ENCODE results near the gene PTGES3L. TPM values are rescaled to one million over a fixed set of nuclear protein-coding genes. Genes with fewer than 3 reads are reported as not detected.
"Not testable (repeated sequence)": the region's sequence is repeated elsewhere in the genome, so short reads cannot be mapped to it uniquely, and the experiment has no call there.

Gene PTGES3L
- total RNA-seq, 2 donors from 2014 or later, result 0.52 TPM; not detected in 1

DNA sequence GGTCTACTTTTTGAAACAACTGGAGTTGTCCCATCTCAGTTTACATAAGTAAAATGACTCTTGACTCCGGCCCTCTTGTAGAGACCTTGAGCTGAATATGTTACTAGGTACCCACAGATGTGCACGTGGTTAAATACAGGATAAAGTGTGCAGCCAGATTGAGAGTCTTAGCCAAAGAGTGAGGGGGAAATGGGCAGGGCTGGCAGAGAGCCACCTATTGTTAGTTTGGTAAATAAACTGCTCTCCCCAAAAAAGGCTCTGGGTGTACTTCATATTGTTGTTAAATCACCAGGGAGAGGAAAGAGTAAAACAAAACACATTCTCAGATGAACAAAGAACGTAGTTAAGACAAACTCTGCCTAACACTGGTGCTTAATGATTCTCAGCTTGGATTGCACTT lies 59.0 kb downstream of the PTGES3L start:
- WGBS, 2 donors, result 7 to 16% methylated on average over 3 of the region's 3 CpGs
- no peaks in the 10 kb centered on the region for H3K27me3 ChIP-seq
- ATAC-seq, result peak; percentile 70

DNA sequence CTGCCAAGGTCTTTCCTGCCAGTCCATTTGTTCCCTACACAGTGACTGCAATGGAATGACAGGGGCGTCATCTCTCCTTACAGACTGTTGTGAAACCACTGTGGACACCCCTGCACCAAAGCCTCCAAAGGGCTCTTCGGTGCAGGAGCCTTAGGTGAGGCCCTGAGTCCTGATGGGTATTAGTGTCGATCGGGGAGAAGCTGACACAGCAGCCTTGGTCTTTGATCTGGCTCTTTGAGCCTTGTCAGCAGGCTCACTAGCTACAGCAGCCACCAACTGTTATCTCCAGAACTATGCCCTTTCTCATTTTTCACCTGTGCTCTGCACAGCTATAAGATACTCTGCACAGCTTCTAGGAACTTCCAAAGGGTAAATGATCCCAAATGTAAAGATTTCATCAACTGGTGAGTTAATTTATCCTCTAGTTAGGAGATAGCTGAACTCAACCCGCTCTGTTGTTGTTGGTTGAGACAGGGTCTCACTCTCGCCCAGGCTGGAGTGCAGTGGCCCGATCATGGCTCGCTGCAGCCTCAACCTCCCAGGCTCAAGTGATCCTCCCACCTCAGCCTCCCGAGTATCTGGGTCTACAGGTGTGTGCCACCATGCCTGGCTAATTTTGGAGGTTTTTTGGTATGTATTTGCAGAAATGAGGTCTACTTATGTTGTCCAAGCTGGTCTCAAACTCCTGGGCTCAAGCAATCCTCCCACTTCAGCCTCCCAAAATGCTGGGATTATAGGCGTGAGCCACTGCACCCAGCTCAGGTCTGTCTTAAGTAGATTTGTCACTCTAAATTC lies 59.6 kb downstream of the PTGES3L start:
- H3K36me3 ChIP-seq (replicated peaks in 1 of 2; ENCODE audit: insufficient read depth in 1 of 2, low read depth in 2 of 2), result no peaks in the 10 kb centered on the region
- H3K27me3 ChIP-seq, result no peaks in the 10 kb centered on the region
- WGBS, 2 donors, result 65 to 67% methylated on average over 9 to 10 of the region's 10 CpGs
- peak overlapping the region in 3 of 4 donors; percentile 51 to 68 (median 59) for H3K27ac ChIP-seq
- peaks cover 46% of the 10 kb centered on the region for H3K4me1 ChIP-seq
- no peaks in the 10 kb centered on the region for H3K9me3 ChIP-seq
- no peak for ATAC-seq
- TF ChIP-seq, protein P1, sequence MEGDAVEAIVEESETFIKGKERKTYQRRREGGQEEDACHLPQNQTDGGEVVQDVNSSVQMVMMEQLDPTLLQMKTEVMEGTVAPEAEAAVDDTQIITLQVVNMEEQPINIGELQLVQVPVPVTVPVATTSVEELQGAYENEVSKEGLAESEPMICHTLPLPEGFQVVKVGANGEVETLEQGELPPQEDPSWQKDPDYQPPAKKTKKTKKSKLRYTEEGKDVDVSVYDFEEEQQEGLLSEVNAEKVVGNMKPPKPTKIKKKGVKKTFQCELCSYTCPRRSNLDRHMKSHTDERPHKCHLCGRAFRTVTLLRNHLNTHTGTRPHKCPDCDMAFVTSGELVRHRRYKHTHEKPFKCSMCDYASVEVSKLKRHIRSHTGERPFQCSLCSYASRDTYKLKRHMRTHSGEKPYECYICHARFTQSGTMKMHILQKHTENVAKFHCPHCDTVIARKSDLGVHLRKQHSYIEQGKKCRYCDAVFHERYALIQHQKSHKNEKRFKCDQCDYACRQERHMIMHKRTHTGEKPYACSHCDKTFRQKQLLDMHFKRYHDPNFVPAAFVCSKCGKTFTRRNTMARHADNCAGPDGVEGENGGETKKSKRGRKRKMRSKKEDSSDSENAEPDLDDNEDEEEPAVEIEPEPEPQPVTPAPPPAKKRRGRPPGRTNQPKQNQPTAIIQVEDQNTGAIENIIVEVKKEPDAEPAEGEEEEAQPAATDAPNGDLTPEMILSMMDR (IDR thresholded peaks at IDR 0.05), result no peak
- no peak for TF ChIP-seq POLR2A (IDR thresholded peaks at IDR 0.05)
- intact Hi-C loops (cut with DNase I), result no loop called here
- no peak overlapping the region for H3K4me3 ChIP-seq
- peak in 2 of 4 donors; percentile 19 to 21 for DNase-seq

More for the DNA sequence above, 59.0 kb downstream of the PTGES3L start:
- H3K27ac ChIP-seq, result peak overlapping the region in 3 of 4 donors; percentile 51 to 68 (median 59)
- peaks cover 46% of the 10 kb centered on the region for H3K4me1 ChIP-seq
- no peak for TF ChIP-seq POLR2A (IDR thresholded peaks at IDR 0.05)
- TF ChIP-seq, protein P1 (IDR thresholded peaks at IDR 0.05), result no peak
- no peaks in the 10 kb centered on the region for H3K9me3 ChIP-seq
- DNase-seq, result peak; percentile 45 to 60 (median 53)
- H3K4me3 ChIP-seq, result no peak overlapping the region
- intact Hi-C loops (cut with DNase I), result no loop called here
- H3K36me3 ChIP-seq (replicated peaks in 1 of 2; ENCODE audit: insufficient read depth in 1 of 2, low read depth in 2 of 2), result no peaks in the 10 kb centered on the region

DNA sequence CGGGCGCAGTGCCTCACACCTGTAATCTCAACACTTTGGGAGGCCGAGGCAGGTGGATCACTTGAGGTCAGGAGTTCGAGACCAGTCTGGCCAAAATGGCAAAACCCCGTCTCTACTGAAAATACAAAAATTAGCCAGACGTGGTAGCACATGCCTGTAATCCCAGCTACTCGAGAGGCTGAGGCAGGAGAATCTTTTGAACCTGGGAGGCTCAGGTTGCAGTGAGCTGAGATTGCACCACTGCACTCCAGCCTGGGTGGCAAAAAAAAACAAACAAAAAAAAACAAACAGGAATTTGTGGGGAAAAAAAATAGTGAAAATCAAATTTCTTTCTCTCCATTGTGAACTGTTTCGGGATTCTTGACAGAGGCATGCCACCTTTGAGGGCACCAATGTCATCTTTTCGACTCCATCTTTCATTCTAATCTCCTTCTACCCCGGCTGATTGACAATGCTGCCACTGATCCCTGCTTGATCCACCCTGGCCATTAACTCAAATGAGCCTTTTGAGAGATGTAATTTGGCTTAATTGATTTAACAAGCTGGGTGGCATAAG lies 60.3 kb downstream of the PTGES3L start:
- ATAC-seq; DNase-seq; intact Hi-C loops (cut with DNase I); H3K27me3 ChIP-seq; H3K9me3 ChIP-seq; H3K4me3 ChIP-seq; H3K36me3 ChIP-seq (replicated peaks in 1 of 2; ENCODE audit: insufficient read depth in 1 of 2, low read depth in 2 of 2): not testable (repeated sequence)
- 66 to 68% methylated on average over 10 of the region's 10 CpGs for WGBS, 2 donors
- peaks cover 47% of the 10 kb centered on the region for H3K4me1 ChIP-seq
- H3K27ac ChIP-seq, result peak overlapping the region; percentile 16 to 78 (median 64)

DNA sequence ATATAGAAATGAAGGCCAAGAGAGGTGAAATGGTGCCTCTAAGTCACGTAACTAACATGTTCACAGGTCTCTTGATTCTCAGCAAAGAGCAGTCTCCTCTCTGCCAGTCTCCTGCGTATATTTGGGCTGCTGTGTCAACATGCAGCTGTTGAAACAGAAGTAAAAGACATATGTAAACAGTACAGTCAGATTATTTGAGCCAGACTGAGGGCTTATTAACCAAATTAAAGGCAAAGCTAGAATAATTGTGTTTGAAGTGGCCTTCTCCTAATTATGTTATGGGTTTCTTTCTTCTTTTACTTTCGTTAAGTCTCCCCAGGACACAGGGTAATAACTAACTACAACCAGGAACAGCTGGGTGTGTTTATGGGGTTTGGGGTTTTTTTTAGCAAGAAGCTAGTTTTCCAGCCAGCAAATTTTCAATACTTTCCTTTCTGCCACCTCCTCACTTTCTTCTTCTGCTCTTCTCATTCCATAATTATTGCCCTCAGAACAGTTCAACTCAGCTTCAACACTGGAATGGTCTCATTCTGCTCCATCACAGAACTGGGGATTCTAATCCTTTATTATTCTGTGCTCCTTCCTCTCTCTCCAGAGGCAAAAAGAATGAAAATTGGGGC lies 60.9 kb downstream of the PTGES3L start:
- Histone ChIP-seq H3K4me1 (peaks cover 53% of the 10 kb centered on the region), H3K4me3 (no peak overlapping the region), H3K36me3 (replicated peaks in 1 of 2; ENCODE audit: insufficient read depth in 1 of 2, low read depth in 2 of 2) (no peaks in the 10 kb centered on the region), H3K27me3 (no peaks in the 10 kb centered on the region), H3K9me3 (no peaks in the 10 kb centered on the region), H3K27ac (peak overlapping the region; percentile 48 to 78 (median 64))
- intact Hi-C loops (cut with DNase I), result no loop called here
- 11 to 18% methylated on average over 3 of the region's 3 CpGs for WGBS, 2 donors
- ATAC-seq, result peak; percentile 62
- peak; percentile 29 to 74 (median 58) for DNase-seq
- TF ChIP-seq, protein P1 (IDR thresholded peaks at IDR 0.05), result no peak
- no peak for TF ChIP-seq POLR2A (IDR thresholded peaks at IDR 0.05)

Small RNA genes lying within 50 kb of the gene (small RNA-seq; reads per million reads assigned to genes)
- gene AARSD1 (not detected), gene RF00561 (not detected)

Other genes with a start within 250 kb of the PTGES3L start
- 10 to 100 TPM; 19.1 to 28.5 TPM for gene EZH1, start 235.0 kb downstream of the PTGES3L start, total RNA-seq
- 1 to 10 TPM; 3.1 to 7.6 TPM for gene RAMP2, start 218.9 kb downstream of the PTGES3L start, total RNA-seq
- gene VPS25, start 206.6 kb downstream of the PTGES3L start, total RNA-seq, result 10 to 100 TPM; 17.8 to 23.9 TPM
- under 1 TPM in 1 of 2 donors, not detected in 1; 0.26 TPM for gene WNK4, start 199.5 kb downstream of the PTGES3L start, total RNA-seq
- gene COA3, start 181.4 kb downstream of the PTGES3L start, total RNA-seq, result 10 to 100 TPM; 69.2 to 72.4 TPM
- gene CNTD1, start 181.2 kb downstream of the PTGES3L start, total RNA-seq, result not detected
- gene BECN1, start 155.8 kb downstream of the PTGES3L start, total RNA-seq, result 10 to 100 TPM; 50.4 to 65.1 TPM
- 10 to 100 TPM; 41.2 to 51.6 TPM for gene PSME3, start 146.7 kb downstream of the PTGES3L start, total RNA-seq
- 1 to 10 TPM; 1.0 to 3.0 TPM for gene AOC2, start 135.5 kb downstream of the PTGES3L start, total RNA-seq
- gene AOC3, start 128.9 kb downstream of the PTGES3L start, total RNA-seq, result 10 to 100 TPM in 1 of 2 donors, 1 to 10 TPM in 1; 6.5 to 55.7 TPM
- 1 to 10 TPM in 1 of 2 donors, not detected in 1; 2.6 TPM for gene G6PC1, start 79.3 kb downstream of the PTGES3L start, total RNA-seq
- gene AARSD1, start 15.6 kb downstream of the PTGES3L start, total RNA-seq, result 10 to 100 TPM; 44.5 to 51.9 TPM
- 10 to 100 TPM; 17.1 to 37.6 TPM for gene RUNDC1, start 485 bp upstream of the PTGES3L start, total RNA-seq
- 100 to 1,000 TPM; 406 to 507 TPM for gene RPL27, start 18.3 kb upstream of the PTGES3L start, total RNA-seq
- 10 to 100 TPM; 16.2 to 19.5 TPM for gene IFI35, start 26.7 kb upstream of the PTGES3L start, total RNA-seq
- 100 to 1,000 TPM in 1 of 2 donors, 10 to 100 TPM in 1; 83.7 to 101 TPM for gene VAT1, start 42.3 kb upstream of the PTGES3L start, total RNA-seq
- under 1 TPM; 0.33 to 0.52 TPM for gene RND2, start 45.2 kb upstream of the PTGES3L start, total RNA-seq
- gene BRCA1, start 145.3 kb upstream of the PTGES3L start, total RNA-seq, result 1 to 10 TPM; 2.6 to 7.6 TPM
- gene NBR1, start 191.1 kb upstream of the PTGES3L start, total RNA-seq, result 10 to 100 TPM; 16.2 to 41.0 TPM
- gene TMEM106A, start 231.8 kb upstream of the PTGES3L start, total RNA-seq, result 1 to 10 TPM; 4.9 to 6.9 TPM
- not detected for gene CCDC200, start 248.5 kb upstream of the PTGES3L start, total RNA-seq